Ishikawa (cell line): Measurements from ENCODE around the gene CHD1.

Experiments used
- TAF1 ChIP-seq: IDR thresholded peaks from 2 replicates; pipeline ENCODE4 v1.6.1; 2012; ENCODE audit warnings: low read depth, mild to moderate bottlenecking
- TEAD4 ChIP-seq: IDR thresholded peaks from 2 replicates; pipeline ENCODE4 v1.6.1; 2012

DNA sequence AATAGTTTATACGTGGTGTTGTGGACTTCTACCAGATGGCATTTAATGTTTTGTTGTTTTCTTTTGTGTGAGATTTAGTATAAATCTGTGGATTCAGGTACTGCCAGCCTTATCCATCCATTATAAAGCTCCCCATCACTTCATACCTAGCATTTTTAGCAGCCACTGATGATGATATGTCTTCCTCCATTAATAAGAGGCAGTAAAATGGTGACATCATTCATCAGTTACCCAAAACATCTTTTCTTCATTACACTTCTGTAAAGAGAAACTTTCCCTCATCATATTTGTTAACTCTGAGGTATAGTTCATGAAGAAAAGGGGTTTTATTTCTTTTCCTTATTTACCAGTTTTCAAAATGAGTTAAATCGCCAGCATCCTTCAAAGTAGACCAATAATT is 19.4 kb downstream of the CHD1 start:
- TF ChIP-seq TAF1, result no peak
- no peak for TF ChIP-seq TEAD4
